ENCODE results near the gene ANKRD44.

DNA sequence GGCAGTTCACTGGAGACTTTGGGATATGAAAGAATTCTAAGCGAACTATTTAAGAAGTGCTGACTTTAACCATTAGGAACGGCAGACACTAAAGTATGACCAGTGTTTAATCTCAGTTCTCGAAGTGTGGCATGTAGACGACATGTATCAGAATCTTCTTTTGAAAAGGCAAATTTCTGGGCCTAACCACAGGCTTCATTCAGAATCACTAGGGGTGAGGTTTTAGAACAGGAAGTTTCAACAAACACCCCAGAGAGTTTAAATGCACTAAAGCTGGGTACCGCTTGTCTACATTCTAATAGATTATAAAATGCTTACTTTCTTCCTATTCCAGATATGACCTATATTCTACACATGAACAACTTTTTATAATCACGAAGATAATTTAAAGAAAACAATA, 180.3 kb downstream of the ANKRD44 start:
- TF ChIP-seq YY1 (IDR thresholded peaks at IDR 0.05; ENCODE audit: insufficient read depth, insufficient read length) (no peak), ZNF274 (IDR thresholded peaks at IDR 0.05; ENCODE audit: low read depth, low read length) (no peak)
